ENCODE measurements around the gene KIF15. TPM values are rescaled to one million over a fixed set of nuclear protein-coding genes. Genes with fewer than 3 reads are reported as not detected.

The KIF15 gene
- total RNA-seq, 2 experiments from 2014 or later = 52.5 to 53.2 TPM

GRCh38 chr3:44894485-44894884 lies 132.9 kb downstream of the KIF15 start:
- Mint-ChIP-seq H3K4me3 (no peak overlapping the region), H3K4me1 (no peaks in the 10 kb centered on the region), H3K27me3 (no peaks in the 10 kb centered on the region), H3K36me3 (ENCODE audit: low read depth) (no peaks in the 10 kb centered on the region), H3K27ac (no peak overlapping the region), H3K9me3 (no peaks in the 10 kb centered on the region)
- ChIA-PET CTCF (no interaction called here), POLR2A (no interaction called here)
- no peak for DNase-seq

GRCh38 chr3:44896440-44896839 lies 134.8 kb downstream of the KIF15 start:
- no peak overlapping the region for H3K4me3 Mint-ChIP-seq
- no peaks in the 10 kb centered on the region for H3K27me3 Mint-ChIP-seq
- ChIA-PET CTCF (interaction anchor here (1.1 kb wide), 1 partner anchor 9 kb away, joined by 3 read pairs; no protein-coding TSS in a partner anchor), POLR2A (no interaction called here)
- no peaks in the 10 kb centered on the region for H3K9me3 Mint-ChIP-seq
- H3K4me1 Mint-ChIP-seq = no peaks in the 10 kb centered on the region
- no peaks in the 10 kb centered on the region for H3K36me3 Mint-ChIP-seq (ENCODE audit: low read depth)
- H3K27ac Mint-ChIP-seq = no peak overlapping the region
- no peak for DNase-seq

GRCh38 chr3:44899683-44900367 lies 138.2 kb downstream of the KIF15 start:
- CTCF ChIA-PET = no interaction called here
- Mint-ChIP-seq H3K27me3 (no peaks in the 10 kb centered on the region), H3K4me1 (no peaks in the 10 kb centered on the region), H3K36me3 (ENCODE audit: low read depth) (no peaks in the 10 kb centered on the region), H3K4me3 (no peak overlapping the region), H3K27ac (no peak overlapping the region), H3K9me3 (no peaks in the 10 kb centered on the region)
- no peak for DNase-seq
- POLR2A ChIA-PET = no interaction called here

GRCh38 chr3:44902628-44903027 lies 141.0 kb downstream of the KIF15 start:
- DNase-seq = no peak
- Mint-ChIP-seq H3K9me3 (no peaks in the 10 kb centered on the region), H3K27ac (no peak overlapping the region), H3K27me3 (peaks cover 1% of the 10 kb centered on the region), H3K4me3 (no peak overlapping the region), H3K4me1 (no peaks in the 10 kb centered on the region), H3K36me3 (ENCODE audit: low read depth) (no peaks in the 10 kb centered on the region)
- ChIA-PET POLR2A (no interaction called here), CTCF (no interaction called here)

Other genes with a start within 250 kb of the KIF15 start
- under 1 TPM; 0.60 to 0.98 TPM for gene ZKSCAN7, start 206.6 kb upstream of the KIF15 start, total RNA-seq
- not detected for gene ZNF660, start 176.8 kb upstream of the KIF15 start, total RNA-seq
- 10 to 100 TPM; 13.4 to 14.0 TPM for gene ZNF197, start 136.8 kb upstream of the KIF15 start, total RNA-seq
- 1 to 10 TPM; 1.9 to 3.5 TPM for gene ZNF35, start 113.1 kb upstream of the KIF15 start, total RNA-seq
- under 1 TPM; 0.86 to 0.95 TPM for gene ZNF502, start 49.1 kb upstream of the KIF15 start, total RNA-seq
- 1 to 10 TPM; 2.0 to 2.5 TPM for gene ZNF501, start 32.2 kb upstream of the KIF15 start, total RNA-seq
- gene KIAA1143, start 175 bp upstream of the KIF15 start, total RNA-seq = 10 to 100 TPM; 31.3 to 35.9 TPM
- 1 to 10 TPM; 9.3 to 9.7 TPM for gene TMEM42, start 100.1 kb downstream of the KIF15 start, total RNA-seq
- gene TGM4, start 112.8 kb downstream of the KIF15 start, total RNA-seq = not detected
- gene ZDHHC3, start 214.4 kb downstream of the KIF15 start, total RNA-seq = 10 to 100 TPM; 46.6 to 51.6 TPM
- gene EXOSC7, start 214.4 kb downstream of the KIF15 start, total RNA-seq = 10 to 100 TPM; 38.0 to 40.8 TPM

All from activated CD4-positive, alpha-beta memory T cell treated with anti-CD3 and anti-CD28 coated beads, Interleukin-2, amount 10 ng/mL, durations not matched to agents 7 days and 5 days (primary cell).